HG03469 (cell line): ENCODE data around the gene TBX6.

ENCODE experiments used
- ATAC-seq: cut with Tn5 transposase; IDR thresholded peaks from one replicate; pipeline ENCODE4 v1.9.1; 2021; ENCODE audit warnings: mild to moderate bottlenecking, moderate library complexity, moderate number of reproducible peaks; ENCODE audit not compliant: unreplicated experiment

Gene TBX6

GRCh38 chr16:30040221-30040620, 51.5 kb downstream of the TBX6 start:
- no peak for ATAC-seq
